Stimulated activated CD4-positive, alpha-beta T cell treated with anti-CD3 and anti-CD28 coated beads, TNF-alpha, amount 100 ng/mL, for 4 hours (primary cell): ENCODE measurements around the gene CDK15.
"Not testable (repeated sequence)": the region's sequence is repeated elsewhere in the genome, so short reads cannot be mapped to it uniquely, and the experiment has no call there.

Experiments used
- DNase-seq, 3 experiments: peaks; one replicate each; pipeline ENCODE4 v3.0.0-alpha.2; 2020; ENCODE audit warnings: low read depth in 3 of 3

The CDK15 gene

GRCh38 chr2:201790291-201790690 lies 16.0 kb upstream of the CDK15 start:
- DNase-seq, result no peak

GRCh38 chr2:201790989-201791388 lies 15.3 kb upstream of the CDK15 start:
- no peak for DNase-seq

- DNase-seq, result no peak
These were observed 12.7 kb upstream of the CDK15 start for GRCh38 chr2:201793631-201794030.

- no peak for DNase-seq
These were observed 12.0 kb upstream of the CDK15 start for GRCh38 chr2:201794294-201794693.

GRCh38 chr2:201795607-201796477 lies 10.5 kb upstream of the CDK15 start:
- DNase-seq, result no peak

- DNase-seq, result no peak
These were observed 9.9 kb upstream of the CDK15 start for GRCh38 chr2:201796478-201796865.

GRCh38 chr2:201797175-201797840 lies 9.0 kb upstream of the CDK15 start:
- no peak for DNase-seq

- DNase-seq, result no peak
These were observed 8.0 kb upstream of the CDK15 start for GRCh38 chr2:201798252-201798913.

GRCh38 chr2:201798914-201799285 lies 7.4 kb upstream of the CDK15 start:
- not testable (repeated sequence) for DNase-seq

GRCh38 chr2:201807452-201807999 lies 1.2 kb downstream of the CDK15 start:
- DNase-seq, result no peak

GRCh38 chr2:201808027-201808426 lies 1.7 kb downstream of the CDK15 start:
- DNase-seq, result no peak

- no peak for DNase-seq
These were observed 3.3 kb downstream of the CDK15 start for GRCh38 chr2:201809633-201810032.

- DNase-seq, result not testable (repeated sequence)
These were observed 4.3 kb downstream of the CDK15 start for GRCh38 chr2:201810604-201811003.

GRCh38 chr2:201813996-201814760 lies 7.8 kb downstream of the CDK15 start:
- DNase-seq, result no peak

- no peak for DNase-seq
These were observed 10.6 kb downstream of the CDK15 start for GRCh38 chr2:201816657-201817575.

GRCh38 chr2:201820383-201821007 lies 14.2 kb downstream of the CDK15 start:
- no peak for DNase-seq

GRCh38 chr2:201821080-201821479 lies 14.7 kb downstream of the CDK15 start:
- DNase-seq, result no peak

GRCh38 chr2:201824212-201824611 lies 17.9 kb downstream of the CDK15 start:
- no peak for DNase-seq

GRCh38 chr2:201827621-201828020 lies 21.3 kb downstream of the CDK15 start:
- no peak for DNase-seq

GRCh38 chr2:201828220-201828619 lies 21.9 kb downstream of the CDK15 start:
- no peak for DNase-seq
